Gastroesophageal sphincter (tissue), 3 donors: ENCODE results near the gene HDAC4.

Experiments
- CTCF ChIP-seq, 4 experiments: fragments of 200-600 bp in 2 of 4; fragments of 450-650 bp in 2 of 4; sonication (generic) in 1 of 4; IDR thresholded peaks; one replicate each; pipeline ENCODE4 v1.5.1; 2017 to 2019; ENCODE audit warnings: antibody characterized with exemption in 4 of 4, mild to moderate bottlenecking in 2 of 4, moderate library complexity in 2 of 4
- EP300 ChIP-seq: sonication (generic); formaldehyde crosslinking; IDR thresholded peaks from one replicate; pipeline ENCODE4 v1.6.1; 2017; ENCODE audit warnings: antibody characterized with exemption, mild to moderate bottlenecking
- POLR2A ChIP-seq, 2 donors: fragments of 450-650 bp; IDR thresholded peaks; one replicate each; pipeline ENCODE4 v1.6.1; 2017; ENCODE audit warnings: antibody characterized with exemption in 2 of 2, mild to moderate bottlenecking in 2 of 2, moderate library complexity in 1 of 2

- TF ChIP-seq CTCF (IDR thresholded peaks at IDR 0.05) (no peak), POLR2A (IDR thresholded peaks at IDR 0.05) (no peak), EP300 (no peak)
These were observed 319.2 kb downstream of the HDAC4 start for GRCh38 chr2:239081622-239082021.
